WI38 (cell line): ENCODE results near the gene AGAP1.

ENCODE experiments used
- H3K4me3 ChIP-seq: 2 replicates; pipeline ENCODE4 v1.5.1; 2011; ENCODE audit warnings: low read depth, mild to moderate bottlenecking, control low read depth, low read length
- TF ChIP-seq, protein P1 (sequence below): IDR thresholded peaks from 2 replicates; pipeline ENCODE4 v1.5.1; 2012; ENCODE audit warnings: low read depth, mild to moderate bottlenecking, control low read depth, low read length

AGAP1 gene

GRCh38 chr2:235504441-235505180 lies 10.8 kb downstream of the AGAP1 start:
- no peak overlapping the region for H3K4me3 ChIP-seq
- TF ChIP-seq, protein P1, sequence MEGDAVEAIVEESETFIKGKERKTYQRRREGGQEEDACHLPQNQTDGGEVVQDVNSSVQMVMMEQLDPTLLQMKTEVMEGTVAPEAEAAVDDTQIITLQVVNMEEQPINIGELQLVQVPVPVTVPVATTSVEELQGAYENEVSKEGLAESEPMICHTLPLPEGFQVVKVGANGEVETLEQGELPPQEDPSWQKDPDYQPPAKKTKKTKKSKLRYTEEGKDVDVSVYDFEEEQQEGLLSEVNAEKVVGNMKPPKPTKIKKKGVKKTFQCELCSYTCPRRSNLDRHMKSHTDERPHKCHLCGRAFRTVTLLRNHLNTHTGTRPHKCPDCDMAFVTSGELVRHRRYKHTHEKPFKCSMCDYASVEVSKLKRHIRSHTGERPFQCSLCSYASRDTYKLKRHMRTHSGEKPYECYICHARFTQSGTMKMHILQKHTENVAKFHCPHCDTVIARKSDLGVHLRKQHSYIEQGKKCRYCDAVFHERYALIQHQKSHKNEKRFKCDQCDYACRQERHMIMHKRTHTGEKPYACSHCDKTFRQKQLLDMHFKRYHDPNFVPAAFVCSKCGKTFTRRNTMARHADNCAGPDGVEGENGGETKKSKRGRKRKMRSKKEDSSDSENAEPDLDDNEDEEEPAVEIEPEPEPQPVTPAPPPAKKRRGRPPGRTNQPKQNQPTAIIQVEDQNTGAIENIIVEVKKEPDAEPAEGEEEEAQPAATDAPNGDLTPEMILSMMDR = no peak

- TF ChIP-seq, protein P1 = no peak
- no peak overlapping the region for H3K4me3 ChIP-seq
Observed at GRCh38 chr2:235505181-235505741, 11.4 kb downstream of the AGAP1 start.

DNA sequence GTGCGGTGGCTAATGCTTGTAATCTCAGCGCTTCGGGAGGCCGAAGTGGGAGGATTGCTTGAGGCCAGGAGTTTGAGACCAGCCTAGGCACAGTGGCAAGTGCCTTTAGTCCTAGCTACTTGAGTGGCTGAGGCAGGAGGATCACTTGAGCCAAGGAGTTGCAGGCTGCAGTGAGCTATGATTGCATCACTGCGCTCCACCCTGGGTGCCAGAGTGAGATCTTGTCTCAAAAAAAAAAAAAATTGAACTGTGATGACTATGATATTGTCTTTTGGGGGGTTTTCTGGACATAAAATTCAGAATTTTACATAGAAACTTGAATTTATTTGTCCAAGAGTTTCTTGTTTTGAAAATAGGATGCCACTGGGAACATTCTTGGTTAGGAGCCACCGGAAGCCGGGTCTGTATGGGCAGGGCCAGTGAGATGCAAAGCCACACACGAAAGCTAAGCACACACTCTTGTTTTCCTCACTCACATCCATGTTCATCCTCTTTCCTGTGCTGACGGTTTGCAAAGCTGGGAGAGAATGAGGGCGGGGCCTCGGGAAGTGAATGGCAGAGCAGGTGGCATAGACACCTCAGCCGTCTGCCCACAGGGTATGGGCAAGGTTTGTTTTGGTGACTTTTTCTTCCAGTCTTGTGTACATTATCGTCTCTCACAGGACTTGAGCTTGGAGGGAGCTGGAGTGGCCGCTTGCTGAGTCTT lies 12.6 kb downstream of the AGAP1 start:
- TF ChIP-seq, protein P1 = no peak
- H3K4me3 ChIP-seq = no peak overlapping the region

DNA sequence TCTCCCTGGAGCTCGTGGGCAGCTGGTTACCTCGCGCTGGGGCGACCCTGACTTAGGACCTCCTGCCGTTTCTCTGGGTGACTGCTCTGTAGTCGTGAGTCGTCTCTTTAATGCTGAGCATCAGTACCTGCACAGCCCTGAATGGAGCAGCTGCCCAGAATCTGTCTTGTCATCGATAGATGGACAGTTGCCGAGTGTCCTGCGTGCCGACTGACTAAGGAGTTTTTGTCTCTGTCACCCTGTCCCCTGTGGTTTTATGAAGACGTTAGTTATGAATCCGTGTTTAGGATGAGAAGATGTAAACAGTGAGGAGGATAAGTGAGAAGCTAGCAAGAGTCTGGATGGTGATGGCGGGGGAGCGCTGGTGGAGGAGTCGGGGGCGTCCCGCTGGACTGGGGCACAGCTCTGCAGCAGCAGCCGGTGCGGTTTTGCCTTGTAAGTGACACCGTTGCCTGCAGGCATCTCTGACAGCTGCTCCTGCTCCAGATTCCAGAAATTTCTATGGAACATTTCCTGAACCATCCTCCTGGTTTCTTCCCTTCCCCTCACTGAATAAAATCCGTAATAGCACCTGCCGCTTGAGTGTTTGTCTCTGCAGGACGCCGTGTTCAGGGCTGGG lies 13.3 kb downstream of the AGAP1 start:
- TF ChIP-seq, protein P1 = no peak
- H3K4me3 ChIP-seq = no peak overlapping the region

GRCh38 chr2:235507928-235508327 lies 14.1 kb downstream of the AGAP1 start:
- H3K4me3 ChIP-seq = no peak overlapping the region
- TF ChIP-seq, protein P1 = no peak

GRCh38 chr2:235508371-235509160 lies 14.7 kb downstream of the AGAP1 start:
- TF ChIP-seq, protein P1 = no peak
- no peak overlapping the region for H3K4me3 ChIP-seq
